ENCODE measurements around the gene ATOH8. TPM values are rescaled to one million over a fixed set of nuclear protein-coding genes. Genes with fewer than 3 reads are reported as not detected.

ATOH8 gene
- total RNA-seq, 2 donors from 2014 or later = 35.1 to 116 TPM

- no peak for TF ChIP-seq CTCF (IDR thresholded peaks at IDR 0.05)
- Histone ChIP-seq H3K27ac (no peak overlapping the region), H3K4me3 (no peak overlapping the region), H3K4me1 (no peaks in the 10 kb centered on the region), H3K27me3 (no peaks in the 10 kb centered on the region), H3K36me3 (no peaks in the 10 kb centered on the region), H3K9me3 (no peaks in the 10 kb centered on the region)
- DNase-seq (ENCODE audit: low spot score) = no peak
These were observed 80.7 kb downstream of the ATOH8 start for GRCh38 chr2:85834466-85834865.

Small RNA genes within 50 kb of the gene (microRNA-seq; reads per million reads assigned to microRNA genes)
- 0 reads per million in 2 donors for gene MIR6071 (ENCODE audit: borderline number of aligned reads in 2 of 2, borderline replicate concordance in 1 of 2)

Other genes starting within 250 kb of the ATOH8 start
- gene MAT2A, start 214.8 kb upstream of the ATOH8 start, total RNA-seq = 100 to 1,000 TPM in 1 of 2 donors, 10 to 100 TPM in 1; 95.6 to 101 TPM
- 10 to 100 TPM; 18.0 to 23.3 TPM for gene GGCX, start 192.5 kb upstream of the ATOH8 start, total RNA-seq
- gene VAMP8, start 176.4 kb upstream of the ATOH8 start, total RNA-seq = 10 to 100 TPM; 11.9 to 26.1 TPM
- 10 to 100 TPM; 37.2 to 61.7 TPM for gene VAMP5, start 169.6 kb upstream of the ATOH8 start, total RNA-seq
- 100 to 1,000 TPM; 109 to 194 TPM for gene RNF181, start 158.2 kb upstream of the ATOH8 start, total RNA-seq
- gene TMEM150A, start 151.3 kb upstream of the ATOH8 start, total RNA-seq = 10 to 100 TPM; 15.8 to 21.7 TPM
- gene C2orf68, start 141.9 kb upstream of the ATOH8 start, total RNA-seq = 10 to 100 TPM in 1 of 2 donors, 1 to 10 TPM in 1; 8.9 to 11.1 TPM
- gene USP39, start 137.8 kb upstream of the ATOH8 start, total RNA-seq = 10 to 100 TPM; 35.0 to 78.2 TPM
- gene SFTPB, start 85.8 kb upstream of the ATOH8 start, total RNA-seq = under 1 TPM in 1 of 2 donors, not detected in 1; 0.15 TPM
- 1 to 10 TPM in 1 of 2 donors, not detected in 1; 1.4 TPM for gene GNLY, start 59.6 kb upstream of the ATOH8 start, total RNA-seq
- 10 to 100 TPM in 1 of 2 donors, 1 to 10 TPM in 1; 5.5 to 20.4 TPM for gene ST3GAL5, start 135.0 kb downstream of the ATOH8 start, total RNA-seq